Measurements from ENCODE around the gene RNH1. TPM values are rescaled to one million over a fixed set of nuclear protein-coding genes. Genes with fewer than 3 reads are reported as not detected.

RNH1 gene
- total RNA-seq, 2 experiments from 2014 or later = 131 to 132 TPM

- intact Hi-C loops (cut with DNase I, micrococcal nuclease) = loop anchor here in 1 of 2 experiments (1.0 to 5.0 kb wide), 3 partner anchors 27 to 263 kb away; partner anchors contain the start of genes DEAF1, RNH1, SLC25A22 and TMEM80
- Histone ChIP-seq H3K27me3 (ENCODE audit: control insufficient read depth in 1 of 2, insufficient read depth in 2 of 2, low read length in 2 of 2) (no peaks in the 10 kb centered on the region), H3K4me3 (ENCODE audit: low read length) (peak overlapping the region; percentile 71), H3K4me1 (ENCODE audit: insufficient read depth, low read length) (peaks cover 44% of the 10 kb centered on the region), H3K36me3 (ENCODE audit: insufficient read depth, low read length) (peaks cover 26% of the 10 kb centered on the region), H3K9me3 (ENCODE audit: control insufficient read depth in 1 of 2, insufficient read depth in 1 of 2, low read length in 2 of 2) (no peaks in the 10 kb centered on the region), H3K27ac (ENCODE audit: low read depth in 1 of 2, low read length in 2 of 2) (peak overlapping the region in 1 of 2 donors; percentile 29)
- H3K4me1 Mint-ChIP-seq (ENCODE audit: low read depth) = peaks cover 16% of the 10 kb centered on the region
- H3K36me3 Mint-ChIP-seq (ENCODE audit: low read depth) = peaks cover 13% of the 10 kb centered on the region
- H3K27ac Mint-ChIP-seq = peak overlapping the region; percentile 65
- no peaks in the 10 kb centered on the region for H3K27me3 Mint-ChIP-seq
- ChIA-PET CTCF (no interaction called here), POLR2A (interaction anchor here (0.9 to 3.3 kb wide), 3 partner anchors 16 to 27 kb away, joined by 3 to 18 read pairs (median 3); no protein-coding TSS in a partner anchor)
- DNase-seq (peak in 6 of 14 experiments; percentile 16 to 67 (median 40)), ATAC-seq (ENCODE audit: poor library complexity) (no peak)
- TF ChIP-seq, protein P1, sequence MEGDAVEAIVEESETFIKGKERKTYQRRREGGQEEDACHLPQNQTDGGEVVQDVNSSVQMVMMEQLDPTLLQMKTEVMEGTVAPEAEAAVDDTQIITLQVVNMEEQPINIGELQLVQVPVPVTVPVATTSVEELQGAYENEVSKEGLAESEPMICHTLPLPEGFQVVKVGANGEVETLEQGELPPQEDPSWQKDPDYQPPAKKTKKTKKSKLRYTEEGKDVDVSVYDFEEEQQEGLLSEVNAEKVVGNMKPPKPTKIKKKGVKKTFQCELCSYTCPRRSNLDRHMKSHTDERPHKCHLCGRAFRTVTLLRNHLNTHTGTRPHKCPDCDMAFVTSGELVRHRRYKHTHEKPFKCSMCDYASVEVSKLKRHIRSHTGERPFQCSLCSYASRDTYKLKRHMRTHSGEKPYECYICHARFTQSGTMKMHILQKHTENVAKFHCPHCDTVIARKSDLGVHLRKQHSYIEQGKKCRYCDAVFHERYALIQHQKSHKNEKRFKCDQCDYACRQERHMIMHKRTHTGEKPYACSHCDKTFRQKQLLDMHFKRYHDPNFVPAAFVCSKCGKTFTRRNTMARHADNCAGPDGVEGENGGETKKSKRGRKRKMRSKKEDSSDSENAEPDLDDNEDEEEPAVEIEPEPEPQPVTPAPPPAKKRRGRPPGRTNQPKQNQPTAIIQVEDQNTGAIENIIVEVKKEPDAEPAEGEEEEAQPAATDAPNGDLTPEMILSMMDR (IDR thresholded peaks at IDR 0.05) = no peak
- H3K9me3 Mint-ChIP-seq = no peaks in the 10 kb centered on the region
- peak overlapping the region; percentile 85 for H3K4me3 Mint-ChIP-seq
Observed at GRCh38 chr11:534396-535209, 27.6 kb upstream of the RNH1 start.

GRCh38 chr11:533586-534395 lies 26.7 kb upstream of the RNH1 start:
- ATAC-seq (ENCODE audit: poor library complexity) = no peak
- no peaks in the 10 kb centered on the region for H3K9me3 Mint-ChIP-seq
- Histone ChIP-seq H3K27me3 (ENCODE audit: control insufficient read depth in 1 of 2, insufficient read depth in 2 of 2, low read length in 2 of 2) (no peaks in the 10 kb centered on the region), H3K9me3 (ENCODE audit: control insufficient read depth in 1 of 2, insufficient read depth in 1 of 2, low read length in 2 of 2) (no peaks in the 10 kb centered on the region), H3K4me1 (ENCODE audit: insufficient read depth, low read length) (peaks cover 44% of the 10 kb centered on the region), H3K4me3 (ENCODE audit: low read length) (peak overlapping the region; percentile 71), H3K27ac (ENCODE audit: low read depth in 1 of 2, low read length in 2 of 2) (no peak overlapping the region), H3K36me3 (ENCODE audit: insufficient read depth, low read length) (peaks cover 26% of the 10 kb centered on the region)
- peak in 2 of 14 experiments; percentile 32 to 45 for DNase-seq
- H3K4me1 Mint-ChIP-seq (ENCODE audit: low read depth) = peaks cover 16% of the 10 kb centered on the region
- peaks cover 13% of the 10 kb centered on the region for H3K36me3 Mint-ChIP-seq (ENCODE audit: low read depth)
- no peak overlapping the region for H3K27ac Mint-ChIP-seq
- TF ChIP-seq, protein P1 (IDR thresholded peaks at IDR 0.05) = no peak
- H3K4me3 Mint-ChIP-seq = peak overlapping the region; percentile 54
- intact Hi-C loops (cut with DNase I, micrococcal nuclease) = no loop called here
- no peaks in the 10 kb centered on the region for H3K27me3 Mint-ChIP-seq
- CTCF ChIA-PET = no interaction called here
- POLR2A ChIA-PET = interaction anchor here (1.6 kb wide), 1 partner anchor 15 kb away, joined by 3 read pairs; no protein-coding TSS in a partner anchor

GRCh38 chr11:532986-533585 lies 26.0 kb upstream of the RNH1 start:
- Mint-ChIP-seq H3K36me3 (ENCODE audit: low read depth) (peaks cover 13% of the 10 kb centered on the region), H3K4me1 (ENCODE audit: low read depth) (peaks cover 15% of the 10 kb centered on the region), H3K27ac (no peak overlapping the region), H3K27me3 (no peaks in the 10 kb centered on the region), H3K9me3 (no peaks in the 10 kb centered on the region), H3K4me3 (peak overlapping the region; percentile 42)
- DNase-seq = peak in 1 of 14 experiments; percentile 50
- Histone ChIP-seq H3K4me1 (ENCODE audit: insufficient read depth, low read length) (peaks cover 38% of the 10 kb centered on the region), H3K9me3 (ENCODE audit: control insufficient read depth in 1 of 2, insufficient read depth in 1 of 2, low read length in 2 of 2) (no peaks in the 10 kb centered on the region), H3K27ac (ENCODE audit: low read depth in 1 of 2, low read length in 2 of 2) (no peak overlapping the region), H3K36me3 (ENCODE audit: insufficient read depth, low read length) (peaks cover 26% of the 10 kb centered on the region), H3K4me3 (ENCODE audit: low read length) (no peak overlapping the region), H3K27me3 (ENCODE audit: control insufficient read depth in 1 of 2, insufficient read depth in 2 of 2, low read length in 2 of 2) (no peaks in the 10 kb centered on the region)
- ATAC-seq (ENCODE audit: poor library complexity) = no peak
- CTCF ChIA-PET = no interaction called here
- TF ChIP-seq, protein P1 (IDR thresholded peaks at IDR 0.05) = no peak
- POLR2A ChIA-PET = interaction anchor here (1.6 kb wide), 1 partner anchor 14 kb away, joined by 3 read pairs; no protein-coding TSS in a partner anchor
- intact Hi-C loops (cut with DNase I, micrococcal nuclease) = no loop called here
